ENCODE measurements around the gene MAGI1. TPM values are rescaled to one million over a fixed set of nuclear protein-coding genes. Genes with fewer than 3 reads are reported as not detected.

MAGI1 gene
- total and polyA plus RNA-seq, 7 experiments from 2014 or later, result 0.39 TPM; not detected in 6

- ATAC-seq, result no peak
- Histone ChIP-seq H3K9me3 (ENCODE audit: control insufficient read depth in 2 of 3, low read length in 3 of 3) (no peaks in the 10 kb centered on the region), H3K4me3 (ENCODE audit: low read length) (no peak overlapping the region), H3K36me3 (ENCODE audit: control insufficient read depth in 2 of 3, insufficient read depth in 3 of 3, low read length in 3 of 3) (no peaks in the 10 kb centered on the region), H3K27me3 (ENCODE audit: control insufficient read depth in 2 of 2, insufficient read depth in 2 of 2, low read length in 2 of 2) (no peaks in the 10 kb centered on the region), H3K4me1 (ENCODE audit: control insufficient read depth in 2 of 2, insufficient read depth in 2 of 2, low read length in 2 of 2) (no peaks in the 10 kb centered on the region), H3K27ac (ENCODE audit: low read depth, low read length) (no peak overlapping the region)
- no peak for DNase-seq
- intact Hi-C loops (cut with micrococcal nuclease), result no loop called here
- Mint-ChIP-seq H3K4me3 (no peak overlapping the region), H3K27me3 (peaks cover 0 to 6% (median 0%) of the 10 kb centered on the region in 5 donors), H3K4me1 (no peaks in the 10 kb centered on the region), H3K36me3 (peaks cover 0 to 3% (median 0%) of the 10 kb centered on the region in 5 donors), H3K9me3 (peaks cover 0 to 3% (median 1%) of the 10 kb centered on the region in 11 donors), H3K27ac (no peak overlapping the region)
- ChIA-PET CTCF (no interaction called here), POLR2A (no interaction called here)
Observed at GRCh38 chr3:65979731-65980130, 59.0 kb downstream of the MAGI1 start.

GRCh38 chr3:65979162-65979561 is 59.6 kb downstream of the MAGI1 start:
- Mint-ChIP-seq H3K9me3 (peaks cover 0 to 5% (median 2%) of the 10 kb centered on the region in 11 donors), H3K27ac (no peak overlapping the region), H3K4me3 (no peak overlapping the region), H3K4me1 (no peaks in the 10 kb centered on the region), H3K36me3 (peaks cover 0 to 5% (median 0%) of the 10 kb centered on the region in 5 donors), H3K27me3 (peaks cover 0 to 6% (median 0%) of the 10 kb centered on the region in 5 donors)
- no peak for ATAC-seq
- POLR2A ChIA-PET, result no interaction called here
- intact Hi-C loops (cut with micrococcal nuclease), result no loop called here
- no peak for DNase-seq
- CTCF ChIA-PET, result no interaction called here
- no peak overlapping the region for H3K27ac ChIP-seq (ENCODE audit: low read depth, low read length)
- H3K4me1 ChIP-seq (ENCODE audit: control insufficient read depth in 2 of 2, insufficient read depth in 2 of 2, low read length in 2 of 2), result no peaks in the 10 kb centered on the region
- H3K4me3 ChIP-seq (ENCODE audit: low read length), result no peak overlapping the region
- H3K9me3 ChIP-seq (ENCODE audit: control insufficient read depth in 2 of 3, low read length in 3 of 3), result no peaks in the 10 kb centered on the region
- H3K36me3 ChIP-seq (ENCODE audit: control insufficient read depth in 2 of 3, insufficient read depth in 3 of 3, low read length in 3 of 3), result no peaks in the 10 kb centered on the region
- H3K27me3 ChIP-seq (ENCODE audit: control insufficient read depth in 2 of 2, insufficient read depth in 2 of 2, low read length in 2 of 2), result no peaks in the 10 kb centered on the region

- POLR2A ChIA-PET, result no interaction called here
- no peaks in the 10 kb centered on the region for H3K9me3 ChIP-seq (ENCODE audit: control insufficient read depth in 2 of 3, low read length in 3 of 3)
- no peak overlapping the region for H3K27ac Mint-ChIP-seq
- H3K9me3 Mint-ChIP-seq, result peaks cover 0 to 8% (median 2%) of the 10 kb centered on the region in 11 donors
- no peak overlapping the region for H3K4me3 Mint-ChIP-seq
- intact Hi-C loops (cut with micrococcal nuclease), result no loop called here
- H3K4me1 Mint-ChIP-seq, result no peaks in the 10 kb centered on the region
- H3K36me3 Mint-ChIP-seq, result peaks cover 0 to 5% (median 0%) of the 10 kb centered on the region in 5 donors
- DNase-seq (no peak), ATAC-seq (no peak)
- H3K27me3 Mint-ChIP-seq, result peaks cover 0 to 6% (median 0%) of the 10 kb centered on the region in 5 donors
- H3K4me1 ChIP-seq (ENCODE audit: control insufficient read depth in 2 of 2, insufficient read depth in 2 of 2, low read length in 2 of 2), result no peaks in the 10 kb centered on the region
- no peak overlapping the region for H3K27ac ChIP-seq (ENCODE audit: low read depth, low read length)
- no peak overlapping the region for H3K4me3 ChIP-seq (ENCODE audit: low read length)
- CTCF ChIA-PET, result no interaction called here
- no peaks in the 10 kb centered on the region for H3K36me3 ChIP-seq (ENCODE audit: control insufficient read depth in 2 of 3, insufficient read depth in 3 of 3, low read length in 3 of 3)
- H3K27me3 ChIP-seq (ENCODE audit: control insufficient read depth in 2 of 2, insufficient read depth in 2 of 2, low read length in 2 of 2), result no peaks in the 10 kb centered on the region
Observed at GRCh38 chr3:65978116-65978515, 60.6 kb downstream of the MAGI1 start.

- H3K27ac Mint-ChIP-seq, result no peak overlapping the region
- Histone ChIP-seq H3K27me3 (ENCODE audit: control insufficient read depth in 2 of 2, insufficient read depth in 2 of 2, low read length in 2 of 2) (no peaks in the 10 kb centered on the region), H3K4me3 (ENCODE audit: low read length) (no peak overlapping the region), H3K9me3 (ENCODE audit: control insufficient read depth in 2 of 3, low read length in 3 of 3) (no peaks in the 10 kb centered on the region), H3K4me1 (ENCODE audit: control insufficient read depth in 2 of 2, insufficient read depth in 2 of 2, low read length in 2 of 2) (no peaks in the 10 kb centered on the region), H3K36me3 (ENCODE audit: control insufficient read depth in 2 of 3, insufficient read depth in 3 of 3, low read length in 3 of 3) (no peaks in the 10 kb centered on the region), H3K27ac (ENCODE audit: low read depth, low read length) (no peak overlapping the region)
- peaks cover 0 to 6% (median 0%) of the 10 kb centered on the region in 5 donors for H3K27me3 Mint-ChIP-seq
- no peak for ATAC-seq
- intact Hi-C loops (cut with micrococcal nuclease), result no loop called here
- DNase-seq, result no peak
- peaks cover 0 to 5% (median 0%) of the 10 kb centered on the region in 5 donors for H3K36me3 Mint-ChIP-seq
- no peak overlapping the region for H3K4me3 Mint-ChIP-seq
- ChIA-PET POLR2A (no interaction called here), CTCF (no interaction called here)
- H3K4me1 Mint-ChIP-seq, result no peaks in the 10 kb centered on the region
- H3K9me3 Mint-ChIP-seq, result peaks cover 0 to 11% (median 2%) of the 10 kb centered on the region in 11 donors
Observed at GRCh38 chr3:65975032-65975431, 63.7 kb downstream of the MAGI1 start.

- intact Hi-C loops (cut with micrococcal nuclease), result no loop called here
- DNase-seq (no peak), ATAC-seq (no peak)
- Mint-ChIP-seq H3K4me1 (no peaks in the 10 kb centered on the region), H3K4me3 (no peak overlapping the region), H3K27me3 (peaks cover 0 to 6% (median 0%) of the 10 kb centered on the region in 5 donors), H3K36me3 (peaks cover 0 to 5% (median 0%) of the 10 kb centered on the region in 5 donors), H3K9me3 (peaks cover 0 to 11% (median 2%) of the 10 kb centered on the region in 11 donors), H3K27ac (no peak overlapping the region)
- ChIA-PET CTCF (no interaction called here), POLR2A (no interaction called here)
- Histone ChIP-seq H3K9me3 (ENCODE audit: control insufficient read depth in 2 of 3, low read length in 3 of 3) (no peaks in the 10 kb centered on the region), H3K4me3 (ENCODE audit: low read length) (no peak overlapping the region), H3K27me3 (ENCODE audit: control insufficient read depth in 2 of 2, insufficient read depth in 2 of 2, low read length in 2 of 2) (no peaks in the 10 kb centered on the region), H3K36me3 (ENCODE audit: control insufficient read depth in 2 of 3, insufficient read depth in 3 of 3, low read length in 3 of 3) (no peaks in the 10 kb centered on the region), H3K4me1 (ENCODE audit: control insufficient read depth in 2 of 2, insufficient read depth in 2 of 2, low read length in 2 of 2) (no peaks in the 10 kb centered on the region), H3K27ac (ENCODE audit: low read depth, low read length) (no peak overlapping the region)
Observed at GRCh38 chr3:65974509-65974908, 64.2 kb downstream of the MAGI1 start.

- ChIA-PET POLR2A (no interaction called here), CTCF (no interaction called here)
- Histone ChIP-seq H3K36me3 (ENCODE audit: control insufficient read depth in 2 of 3, insufficient read depth in 3 of 3, low read length in 3 of 3) (no peaks in the 10 kb centered on the region), H3K27ac (ENCODE audit: low read depth, low read length) (no peak overlapping the region), H3K27me3 (ENCODE audit: control insufficient read depth in 2 of 2, insufficient read depth in 2 of 2, low read length in 2 of 2) (no peaks in the 10 kb centered on the region), H3K4me3 (ENCODE audit: low read length) (no peak overlapping the region), H3K9me3 (ENCODE audit: control insufficient read depth in 2 of 3, low read length in 3 of 3) (no peaks in the 10 kb centered on the region), H3K4me1 (ENCODE audit: control insufficient read depth in 2 of 2, insufficient read depth in 2 of 2, low read length in 2 of 2) (no peaks in the 10 kb centered on the region)
- no peak overlapping the region for H3K4me3 Mint-ChIP-seq
- DNase-seq, result no peak
- no peak for ATAC-seq
- no peak overlapping the region for H3K27ac Mint-ChIP-seq
- H3K4me1 Mint-ChIP-seq, result no peaks in the 10 kb centered on the region
- peaks cover 0 to 11% (median 2%) of the 10 kb centered on the region in 11 donors for H3K9me3 Mint-ChIP-seq
- peaks cover 0 to 5% (median 0%) of the 10 kb centered on the region in 5 donors for H3K36me3 Mint-ChIP-seq
- peaks cover 0 to 9% (median 0%) of the 10 kb centered on the region in 5 donors for H3K27me3 Mint-ChIP-seq
- intact Hi-C loops (cut with micrococcal nuclease), result no loop called here
Observed at GRCh38 chr3:65972765-65973164, 66.0 kb downstream of the MAGI1 start.

Data from naive thymus-derived CD4-positive, alpha-beta T cell (primary cell).